Activated CD4-positive, alpha-beta memory T cell treated with anti-CD3 and anti-CD28 coated beads for 36 hours (primary cell): Measurements from ENCODE around the gene MS4A4E. TPM values are rescaled to one million over a fixed set of nuclear protein-coding genes. Genes with fewer than 3 reads are reported as not detected.
A peak's percentile ranks its signal among the peaks of the same experiment; 100 is the strongest.
"Not testable (repeated sequence)": the region's sequence is repeated elsewhere in the genome, so short reads cannot be mapped to it uniquely, and the experiment has no call there.

Experiments used
- CTCF ChIA-PET: fragments of 350-600 bp; sonication (Branson Sonifier 250); formaldehyde crosslinking; loops from one replicate; lab custom pipeline; 2021; ENCODE audit warnings: antibody characterized with exemption, inconsistent platforms; lab: Charles Lee
- POLR2A ChIA-PET: fragments of 350-600 bp; sonication (Branson Sonifier 250); formaldehyde crosslinking; loops from one replicate; lab custom pipeline; 2021; ENCODE audit warnings: antibody characterized with exemption; lab: Charles Lee
- DNase-seq: peaks from one replicate; pipeline ENCODE4 v3.0.0-alpha.2; 2020
- H3K27ac Mint-ChIP-seq: one replicate; pipeline ENCODE4 v1.8.0; 2021; ENCODE audit warnings: mixed read lengths
- H3K27me3 Mint-ChIP-seq: one replicate; pipeline ENCODE4 v1.8.0; 2021; ENCODE audit warnings: mixed read lengths
- H3K36me3 Mint-ChIP-seq: one replicate; pipeline ENCODE4 v1.8.0; 2021; ENCODE audit warnings: mixed read lengths
- H3K4me1 Mint-ChIP-seq: one replicate; pipeline ENCODE4 v1.8.0; 2021; ENCODE audit warnings: low read depth, mixed read lengths
- H3K4me3 Mint-ChIP-seq: one replicate; pipeline ENCODE4 v1.8.0; 2021; ENCODE audit warnings: mild to moderate bottlenecking, mixed read lengths
- H3K9me3 Mint-ChIP-seq: one replicate; pipeline ENCODE4 v1.8.0; 2021; ENCODE audit warnings: mixed read lengths
- intact Hi-C: fragments of 100-400 bp; cut with micrococcal nuclease; formaldehyde crosslinking; loops from one replicate; pipeline ENCODE4 v1.15.1; 2023
- microRNA-seq: library from miRNA; unstranded; fragments of <30 nt; microRNA quantifications from one replicate; pipeline ENCODE4 v1.2.0, GENCODE V29; 2022; ENCODE audit warnings: borderline number of aligned reads, borderline microRNAs expressed, borderline replicate concordance
- total RNA-seq, 2 experiments: library from RNA; stranded (reverse); gene quantifications; one replicate each; pipeline ENCODE4 v1.2.3, GENCODE V29; 2021

The MS4A4E gene
- total RNA-seq, 2 experiments from 2014 or later = not detected

- ChIA-PET POLR2A (no interaction called here), CTCF (interaction anchor here (1.0 kb wide), 2 partner anchors 17 to 610 kb away, joined by 3 to 4 read pairs; partner anchors contain the start of gene MS4A6A)
- intact Hi-C loops = no loop called here
- Mint-ChIP-seq H3K9me3 (peaks cover 29% of the 10 kb centered on the region), H3K27ac (no peak overlapping the region), H3K36me3 (no peaks in the 10 kb centered on the region), H3K4me1 (peaks cover 7% of the 10 kb centered on the region), H3K4me3 (no peak overlapping the region), H3K27me3 (peaks cover 36% of the 10 kb centered on the region)
- no peak for DNase-seq
These were observed 77.4 kb downstream of the MS4A4E start for GRCh38 chr11:60165538-60165937.

GRCh38 chr11:60164550-60165075 lies 78.3 kb downstream of the MS4A4E start:
- no peak overlapping the region for H3K27ac Mint-ChIP-seq
- POLR2A ChIA-PET = no interaction called here
- H3K9me3 Mint-ChIP-seq = peaks cover 21% of the 10 kb centered on the region

GRCh38 chr11:60161766-60162165 lies 81.2 kb downstream of the MS4A4E start:
- no peak for DNase-seq
- H3K4me3 Mint-ChIP-seq = no peak overlapping the region
- intact Hi-C loops = no loop called here
- H3K4me1 Mint-ChIP-seq = peaks cover 7% of the 10 kb centered on the region
- H3K9me3 Mint-ChIP-seq = peaks cover 6% of the 10 kb centered on the region
- H3K36me3 Mint-ChIP-seq = no peaks in the 10 kb centered on the region
- ChIA-PET CTCF (interaction anchor here (0.9 kb wide), 1 partner anchor 31 kb away, joined by 3 read pairs; no protein-coding TSS in a partner anchor), POLR2A (no interaction called here)
- H3K27ac Mint-ChIP-seq = no peak overlapping the region
- H3K27me3 Mint-ChIP-seq = peaks cover 33% of the 10 kb centered on the region

More at GRCh38 chr11:60164550-60165075, 78.3 kb downstream of the MS4A4E start:
- Mint-ChIP-seq H3K27me3 (peaks cover 36% of the 10 kb centered on the region), H3K4me3 (no peak overlapping the region), H3K36me3 (no peaks in the 10 kb centered on the region), H3K4me1 (peaks cover 7% of the 10 kb centered on the region)
- DNase-seq = peak; percentile 30
- intact Hi-C loops = no loop called here
- CTCF ChIA-PET = no interaction called here

- ChIA-PET POLR2A (no interaction called here), CTCF (interaction anchor here (0.9 kb wide), 1 partner anchor 32 kb away, joined by 3 read pairs; no protein-coding TSS in a partner anchor)
- Mint-ChIP-seq H3K4me1 (peaks cover 8% of the 10 kb centered on the region), H3K9me3 (peaks cover 7% of the 10 kb centered on the region), H3K36me3 (no peaks in the 10 kb centered on the region), H3K27ac (no peak overlapping the region), H3K4me3 (no peak overlapping the region), H3K27me3 (peaks cover 31% of the 10 kb centered on the region)
- intact Hi-C loops = no loop called here
- no peak for DNase-seq
These were observed 81.8 kb downstream of the MS4A4E start for GRCh38 chr11:60161107-60161506.

- CTCF ChIA-PET = no interaction called here
- peaks cover 8% of the 10 kb centered on the region for H3K4me1 Mint-ChIP-seq
- H3K4me3 Mint-ChIP-seq = no peak overlapping the region
- H3K27ac Mint-ChIP-seq = no peak overlapping the region
- peaks cover 6% of the 10 kb centered on the region for H3K9me3 Mint-ChIP-seq
- no peaks in the 10 kb centered on the region for H3K36me3 Mint-ChIP-seq
- intact Hi-C loops = no loop called here
- H3K27me3 Mint-ChIP-seq = peaks cover 26% of the 10 kb centered on the region
- POLR2A ChIA-PET = no interaction called here
- no peak for DNase-seq
These were observed 83.1 kb downstream of the MS4A4E start for GRCh38 chr11:60159868-60160267.

GRCh38 chr11:60159284-60159683 lies 83.7 kb downstream of the MS4A4E start:
- intact Hi-C loops = no loop called here
- H3K27me3 Mint-ChIP-seq = peaks cover 24% of the 10 kb centered on the region
- no peaks in the 10 kb centered on the region for H3K36me3 Mint-ChIP-seq
- peaks cover 4% of the 10 kb centered on the region for H3K4me1 Mint-ChIP-seq
- ChIA-PET CTCF (no interaction called here), POLR2A (no interaction called here)
- DNase-seq = no peak
- no peak overlapping the region for H3K27ac Mint-ChIP-seq
- peaks cover 3% of the 10 kb centered on the region for H3K9me3 Mint-ChIP-seq
- no peak overlapping the region for H3K4me3 Mint-ChIP-seq

- peaks cover 4% of the 10 kb centered on the region for H3K4me1 Mint-ChIP-seq
- DNase-seq = no peak
These were observed 84.3 kb downstream of the MS4A4E start for GRCh38 chr11:60158636-60159035.

GRCh38 chr11:60155931-60156330 lies 87.0 kb downstream of the MS4A4E start:
- Mint-ChIP-seq H3K27ac (no peak overlapping the region), H3K4me1 (peaks cover 4% of the 10 kb centered on the region)
- intact Hi-C loops = no loop called here

More at GRCh38 chr11:60158636-60159035, 84.3 kb downstream of the MS4A4E start:
- no peak overlapping the region for H3K27ac Mint-ChIP-seq
- ChIA-PET POLR2A (no interaction called here), CTCF (no interaction called here)
- intact Hi-C loops = no loop called here
- no peak overlapping the region for H3K4me3 Mint-ChIP-seq
- H3K27me3 Mint-ChIP-seq = peaks cover 23% of the 10 kb centered on the region
- no peaks in the 10 kb centered on the region for H3K36me3 Mint-ChIP-seq
- peaks cover 3% of the 10 kb centered on the region for H3K9me3 Mint-ChIP-seq

GRCh38 chr11:60152727-60153126 lies 90.2 kb downstream of the MS4A4E start:
- H3K4me3 Mint-ChIP-seq, H3K27me3 Mint-ChIP-seq, H3K4me1 Mint-ChIP-seq, DNase-seq, POLR2A ChIA-PET, H3K27ac Mint-ChIP-seq, CTCF ChIA-PET, H3K36me3 Mint-ChIP-seq, H3K9me3 Mint-ChIP-seq, intact Hi-C loops: not testable (repeated sequence)

More at GRCh38 chr11:60155931-60156330, 87.0 kb downstream of the MS4A4E start:
- ChIA-PET POLR2A (no interaction called here), CTCF (interaction anchor here (0.6 kb wide), 1 partner anchor 178 kb away, joined by 3 read pairs; no protein-coding TSS in a partner anchor)
- DNase-seq = no peak
- Mint-ChIP-seq H3K27me3 (peaks cover 14% of the 10 kb centered on the region), H3K9me3 (peaks cover 3% of the 10 kb centered on the region), H3K36me3 (no peaks in the 10 kb centered on the region), H3K4me3 (no peak overlapping the region)

GRCh38 chr11:60150279-60150678 lies 92.7 kb downstream of the MS4A4E start:
- Mint-ChIP-seq H3K27me3 (peaks cover 4% of the 10 kb centered on the region), H3K4me1 (no peaks in the 10 kb centered on the region), H3K36me3 (no peaks in the 10 kb centered on the region), H3K27ac (no peak overlapping the region), H3K9me3 (no peaks in the 10 kb centered on the region), H3K4me3 (no peak overlapping the region)
- ChIA-PET POLR2A (no interaction called here), CTCF (no interaction called here)
- intact Hi-C loops = no loop called here
- no peak for DNase-seq

Small RNAs within 50 kb of the gene (microRNA-seq; reads per million reads assigned to microRNA genes)
- not detected for gene MIR6503

Other genes with a start within 250 kb of the MS4A4E start
- gene OOSP4B, start 226.0 kb downstream of the MS4A4E start, total RNA-seq = not detected
- not detected for gene OOSP2, start 202.7 kb downstream of the MS4A4E start, total RNA-seq
- not detected for gene MS4A3, start 186.5 kb downstream of the MS4A4E start, total RNA-seq
- gene MS4A2, start 154.5 kb downstream of the MS4A4E start, total RNA-seq = not detected
- not detected for gene MS4A6A, start 60.1 kb downstream of the MS4A4E start, total RNA-seq
- not detected for gene MS4A4A, start 37.5 kb upstream of the MS4A4E start, total RNA-seq
- gene MS4A6E, start 84.1 kb upstream of the MS4A4E start, total RNA-seq = not detected
- gene MS4A7, start 135.4 kb upstream of the MS4A4E start, total RNA-seq = not detected
- gene MS4A14, start 153.3 kb upstream of the MS4A4E start, total RNA-seq = not detected
- gene MS4A5, start 186.4 kb upstream of the MS4A4E start, total RNA-seq = not detected
- not detected for gene MS4A1, start 212.7 kb upstream of the MS4A4E start, total RNA-seq
- gene MS4A12, start 249.6 kb upstream of the MS4A4E start, total RNA-seq = not detected